WERI-Rb-1 (cell line): ENCODE measurements around the gene PLPPR3.

ENCODE experiments used
- DNase-seq: peaks from one replicate; pipeline ENCODE4 v3.0.0-alpha.2; 2020
- H3K27ac ChIP-seq: fragments of 250-450 bp; sonication (Bioruptor Pico); 2 replicates; pipeline ENCODE4 v1.5.1; 2020; ENCODE audit warnings: mild to moderate bottlenecking, moderate library complexity
- H3K27me3 ChIP-seq: fragments of 250-450 bp; sonication (Bioruptor Pico); 2 replicates; pipeline ENCODE4 v1.5.1; 2021; ENCODE audit warnings: mild to moderate bottlenecking, low read depth, moderate library complexity; ENCODE audit not compliant: insufficient read depth, severe bottlenecking
- H3K36me3 ChIP-seq: fragments of 250-450 bp; sonication (Bioruptor Pico); 2 replicates; pipeline ENCODE4 v1.5.1; 2020; ENCODE audit warnings: mild to moderate bottlenecking, moderate library complexity
- H3K4me3 ChIP-seq: 2 replicates; pipeline ENCODE4 v1.5.1; 2011; ENCODE audit warnings: low read depth, mild to moderate bottlenecking, control low read depth, low read length
- H3K9me3 ChIP-seq: fragments of 250-450 bp; sonication (Bioruptor Pico); 2 replicates; pipeline ENCODE4 v1.5.1; 2021; ENCODE audit warnings: mild to moderate bottlenecking, moderate library complexity; ENCODE audit not compliant: severe bottlenecking
- CTCF ChIP-seq: IDR thresholded peaks from 2 replicates; pipeline ENCODE4 v1.5.1; 2011; ENCODE audit warnings: low read depth, mild to moderate bottlenecking, control low read depth, inconsistent platforms, low read length

Gene PLPPR3

GRCh38 chr19:831407-832369 is 9.9 kb upstream of the PLPPR3 start:
- Histone ChIP-seq H3K36me3 (no peaks in the 10 kb centered on the region), H3K27ac (no peak overlapping the region), H3K4me3 (no peak overlapping the region), H3K27me3 (no peaks in the 10 kb centered on the region), H3K9me3 (no peaks in the 10 kb centered on the region)
- no peak for DNase-seq
- TF ChIP-seq CTCF = no peak

GRCh38 chr19:829129-829758 is 7.5 kb upstream of the PLPPR3 start:
- Histone ChIP-seq H3K27ac (no peak overlapping the region), H3K27me3 (no peaks in the 10 kb centered on the region), H3K9me3 (no peaks in the 10 kb centered on the region), H3K36me3 (no peaks in the 10 kb centered on the region), H3K4me3 (no peak overlapping the region)
- DNase-seq = no peak
- no peak for TF ChIP-seq CTCF

GRCh38 chr19:827710-828321 is 6.1 kb upstream of the PLPPR3 start, which contains the start of gene AZU1:
AZU1 (plus strand) TSS chr19:827837; CDS start chr19:827847, 10 bp downstream.
- no peak within 1 kb of the TSS for H3K4me3 ChIP-seq
- H3K9me3 ChIP-seq = no peaks in the 10 kb centered on the region
- no peaks in the 10 kb centered on the region for H3K27me3 ChIP-seq
- no peak for TF ChIP-seq CTCF
- no peaks in the 10 kb centered on the region for H3K36me3 ChIP-seq
- DNase-seq = no peak
- no peak within 1 kb of the TSS for H3K27ac ChIP-seq

GRCh38 chr19:827314-827709 is 5.6 kb upstream of the PLPPR3 start:
- Histone ChIP-seq H3K4me3 (no peak overlapping the region), H3K27ac (no peak overlapping the region), H3K9me3 (no peaks in the 10 kb centered on the region), H3K36me3 (no peaks in the 10 kb centered on the region), H3K27me3 (no peaks in the 10 kb centered on the region)
- no peak for DNase-seq
- TF ChIP-seq CTCF = no peak

GRCh38 chr19:825897-826644 is 4.3 kb upstream of the PLPPR3 start:
- Histone ChIP-seq H3K4me3 (no peak overlapping the region), H3K27ac (no peak overlapping the region), H3K27me3 (no peaks in the 10 kb centered on the region), H3K36me3 (no peaks in the 10 kb centered on the region), H3K9me3 (no peaks in the 10 kb centered on the region)
- DNase-seq = no peak
- TF ChIP-seq CTCF = no peak
